Stimulated activated CD4-positive, alpha-beta T cell treated with anti-CD3 and anti-CD28 coated beads, TNF-alpha, amount 100 ng/mL, for 4 hours (primary cell): ENCODE data around the gene INPP5D.
"Not testable (repeated sequence)": the region's sequence is repeated elsewhere in the genome, so short reads cannot be mapped to it uniquely, and the experiment has no call there.

ENCODE experiments used
- DNase-seq, 3 experiments: peaks; one replicate each; pipeline ENCODE4 v3.0.0-alpha.2; 2020; ENCODE audit warnings: low read depth in 3 of 3

INPP5D gene

DNA sequence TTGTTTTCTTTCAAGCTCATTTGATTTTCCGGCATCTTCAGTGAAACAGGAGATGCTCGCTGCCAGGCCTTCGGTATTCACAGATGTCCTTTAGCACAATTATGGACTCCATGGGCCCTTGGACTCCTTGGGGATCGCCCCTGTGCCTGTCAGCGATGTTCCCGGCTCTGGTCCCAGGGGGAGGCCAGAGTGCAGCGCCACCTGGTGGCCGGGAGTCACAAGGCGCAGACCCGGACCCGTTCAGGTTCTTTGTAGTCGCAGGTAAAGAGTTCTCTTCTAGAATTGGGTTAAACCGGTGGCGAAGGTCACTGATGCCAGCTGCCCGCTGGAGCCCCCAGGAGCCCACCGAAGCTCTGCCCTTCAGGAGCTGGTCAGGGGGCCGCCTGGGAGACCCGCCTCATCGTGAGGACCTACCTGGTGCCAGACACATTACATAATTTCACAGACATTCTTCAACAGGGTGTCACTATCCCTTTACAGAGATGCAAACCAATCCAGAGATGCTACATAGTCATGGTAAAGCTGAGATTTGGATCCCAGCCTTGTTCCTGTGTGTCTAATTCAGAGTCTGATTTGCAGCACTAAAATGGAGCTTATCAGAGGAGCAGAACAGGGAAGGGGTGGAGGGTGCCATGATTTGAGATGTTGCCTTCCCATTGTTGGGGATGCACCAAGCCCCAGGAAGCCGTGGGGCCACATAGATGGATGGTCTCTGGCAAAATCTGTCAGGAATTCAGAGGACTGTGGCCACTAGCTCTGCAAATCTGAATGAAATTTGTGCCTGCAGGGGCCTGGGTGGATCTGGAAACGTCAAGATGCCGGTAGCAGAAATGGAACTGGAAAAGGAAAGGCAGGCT, 6.0 kb upstream of the INPP5D start:
- peak; percentile 49 to 66 (median 55) for DNase-seq

DNA sequence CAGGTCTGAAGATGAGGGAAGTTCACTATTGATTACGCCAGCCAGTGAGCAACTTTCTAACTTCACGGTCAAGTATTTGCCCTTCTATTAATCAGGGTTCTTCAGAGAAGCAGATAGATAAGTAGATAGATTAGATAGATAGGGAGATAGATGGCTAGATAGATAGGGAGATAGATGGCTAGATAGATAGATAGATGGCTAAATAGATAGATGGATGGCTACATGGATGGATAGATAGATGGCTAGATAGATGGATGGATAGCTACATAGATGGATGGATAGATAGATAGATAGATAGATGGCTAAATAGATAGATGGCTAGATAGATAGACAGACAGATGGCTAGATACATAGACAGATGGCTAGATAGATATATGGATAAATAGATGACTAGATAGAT, 4.8 kb upstream of the INPP5D start:
- no peak for DNase-seq

DNA sequence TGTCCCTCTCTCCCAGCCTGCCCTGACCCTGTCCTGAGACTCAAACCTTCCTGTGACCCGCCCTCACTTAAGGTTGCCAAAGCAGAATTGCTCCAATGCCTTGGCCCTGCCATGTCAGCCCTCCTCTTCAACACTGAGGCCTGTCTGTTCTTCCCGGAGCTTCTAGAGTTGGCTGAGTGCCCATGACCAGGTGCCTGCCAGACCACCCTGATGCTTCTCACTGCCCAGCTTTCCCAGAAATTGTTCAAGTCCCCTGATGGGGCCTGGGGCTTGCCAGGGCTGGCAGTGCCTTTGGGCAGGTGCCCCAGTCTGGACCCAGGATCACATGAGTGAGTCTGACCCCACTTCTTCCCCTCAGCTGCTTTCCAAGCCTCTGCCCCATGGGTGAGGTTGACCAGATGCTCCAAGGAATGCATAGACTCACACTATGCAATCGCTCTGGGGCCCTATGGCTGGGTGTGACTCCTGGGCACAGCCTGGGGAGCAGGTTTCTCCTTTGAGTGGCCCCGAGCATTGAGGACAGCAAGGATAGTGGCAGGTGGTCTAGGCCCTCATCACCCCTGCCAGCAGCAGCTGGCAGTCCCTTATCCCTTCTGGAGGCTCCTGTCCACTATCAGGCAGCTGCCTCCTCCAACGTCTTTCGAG, 3.1 kb upstream of the INPP5D start:
- no peak for DNase-seq

DNA sequence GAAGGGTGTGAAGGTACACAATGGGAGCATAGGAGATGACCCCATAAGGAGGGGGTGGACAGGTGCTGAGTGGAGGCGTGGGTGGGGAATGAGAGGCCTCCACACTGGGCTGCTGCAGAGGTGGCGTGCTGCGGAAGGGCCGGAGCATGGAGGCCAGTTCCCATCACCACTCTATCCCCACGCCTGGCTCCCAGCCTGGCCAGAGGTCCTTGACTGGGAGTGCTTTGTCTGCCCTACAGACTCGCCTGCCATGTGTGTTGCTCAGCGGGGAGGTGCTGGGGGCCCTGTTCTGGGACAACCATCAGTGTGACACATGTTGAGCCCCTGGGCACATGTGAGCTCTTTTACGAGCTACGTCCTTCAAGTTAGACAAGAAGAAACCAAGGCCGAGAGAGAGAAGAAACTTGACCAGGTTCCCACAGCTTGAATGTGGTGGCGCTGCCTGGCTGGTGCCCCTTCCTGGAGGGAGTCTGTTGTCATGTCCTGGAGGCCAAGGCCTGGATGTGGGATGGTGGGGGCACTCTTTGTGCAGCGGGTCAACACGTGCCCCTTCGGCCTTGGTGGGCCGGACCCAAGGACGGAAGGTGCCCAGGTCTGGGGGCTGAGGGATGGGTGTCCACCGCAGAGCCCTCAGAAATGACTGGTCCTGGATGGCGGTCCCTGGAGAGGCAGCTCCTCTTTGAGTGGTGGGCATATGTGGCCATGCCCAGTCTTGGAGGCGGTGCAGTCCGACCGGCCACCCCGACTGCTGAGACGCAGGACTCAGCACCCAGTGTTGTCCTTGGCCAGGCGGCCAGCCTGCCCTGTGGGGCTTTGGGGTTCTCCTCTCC, 1.2 kb upstream of the INPP5D start:
- DNase-seq: no peak

DNA sequence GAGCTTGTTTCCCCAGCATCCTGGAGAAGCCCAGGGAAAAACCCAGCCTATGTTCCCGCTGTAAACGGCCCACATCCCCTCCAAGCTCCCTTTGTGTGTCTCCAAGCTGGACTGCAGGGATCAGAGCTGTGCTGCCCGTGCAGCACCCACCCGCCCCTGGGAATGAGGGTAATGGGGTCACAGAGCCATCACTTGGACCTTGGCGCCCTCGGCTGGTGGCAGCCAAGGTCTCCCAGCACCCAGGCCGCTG, 670 bp upstream of the INPP5D start:
- no peak for DNase-seq

DNA sequence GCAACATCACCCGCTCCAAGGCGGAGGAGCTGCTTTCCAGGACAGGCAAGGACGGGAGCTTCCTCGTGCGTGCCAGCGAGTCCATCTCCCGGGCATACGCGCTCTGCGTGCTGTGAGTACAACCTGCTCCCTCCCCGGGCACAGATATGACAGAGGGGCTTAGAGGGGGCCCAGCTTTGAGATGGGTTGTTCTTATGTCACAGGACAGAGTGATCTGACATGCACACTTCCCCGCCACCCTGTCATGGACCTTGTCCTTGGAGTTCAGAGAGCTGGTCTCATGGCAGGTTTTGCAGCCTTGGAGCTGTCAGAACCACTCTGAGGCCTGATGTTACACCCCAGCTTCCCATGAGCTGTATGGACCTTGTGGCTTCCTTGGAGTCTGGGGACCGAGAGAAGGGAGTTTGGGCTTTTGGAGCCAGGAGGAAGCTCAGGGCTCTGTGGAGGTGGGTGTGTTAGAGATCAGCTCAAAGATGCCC, 398 bp downstream of the INPP5D start:
- peak in 1 of 3 experiments; percentile 38 for DNase-seq

DNA sequence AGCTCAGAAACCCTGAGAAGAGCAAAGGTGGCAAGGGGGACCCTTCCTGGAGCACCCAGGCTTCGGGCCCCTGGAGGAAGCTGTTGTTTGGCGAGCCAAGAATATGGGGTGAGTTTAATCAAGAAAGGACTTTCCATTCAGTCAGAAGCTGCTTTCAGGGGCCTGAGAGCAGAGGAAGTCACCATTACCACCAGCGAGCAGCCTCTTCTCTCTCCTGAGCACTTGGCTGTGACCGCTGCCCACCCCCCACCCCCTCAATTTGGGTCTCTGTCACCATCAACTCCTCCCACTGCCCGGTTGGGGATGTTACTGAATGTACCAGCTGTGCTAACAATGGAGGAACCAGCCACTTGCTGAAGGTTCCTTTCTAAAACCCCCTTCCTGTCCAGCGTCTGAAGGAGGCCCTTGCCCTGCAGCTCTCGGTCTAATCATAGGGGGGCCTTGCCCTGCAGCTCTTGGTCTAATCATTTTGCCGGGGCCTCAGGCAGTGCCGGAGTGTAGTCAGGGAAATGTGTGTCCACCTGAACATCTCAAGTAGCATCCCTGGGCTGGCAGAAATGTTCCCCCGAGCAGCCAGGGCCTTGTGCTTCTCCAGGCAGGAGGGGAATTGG, 943 bp downstream of the INPP5D start:
- DNase-seq: no peak

DNA sequence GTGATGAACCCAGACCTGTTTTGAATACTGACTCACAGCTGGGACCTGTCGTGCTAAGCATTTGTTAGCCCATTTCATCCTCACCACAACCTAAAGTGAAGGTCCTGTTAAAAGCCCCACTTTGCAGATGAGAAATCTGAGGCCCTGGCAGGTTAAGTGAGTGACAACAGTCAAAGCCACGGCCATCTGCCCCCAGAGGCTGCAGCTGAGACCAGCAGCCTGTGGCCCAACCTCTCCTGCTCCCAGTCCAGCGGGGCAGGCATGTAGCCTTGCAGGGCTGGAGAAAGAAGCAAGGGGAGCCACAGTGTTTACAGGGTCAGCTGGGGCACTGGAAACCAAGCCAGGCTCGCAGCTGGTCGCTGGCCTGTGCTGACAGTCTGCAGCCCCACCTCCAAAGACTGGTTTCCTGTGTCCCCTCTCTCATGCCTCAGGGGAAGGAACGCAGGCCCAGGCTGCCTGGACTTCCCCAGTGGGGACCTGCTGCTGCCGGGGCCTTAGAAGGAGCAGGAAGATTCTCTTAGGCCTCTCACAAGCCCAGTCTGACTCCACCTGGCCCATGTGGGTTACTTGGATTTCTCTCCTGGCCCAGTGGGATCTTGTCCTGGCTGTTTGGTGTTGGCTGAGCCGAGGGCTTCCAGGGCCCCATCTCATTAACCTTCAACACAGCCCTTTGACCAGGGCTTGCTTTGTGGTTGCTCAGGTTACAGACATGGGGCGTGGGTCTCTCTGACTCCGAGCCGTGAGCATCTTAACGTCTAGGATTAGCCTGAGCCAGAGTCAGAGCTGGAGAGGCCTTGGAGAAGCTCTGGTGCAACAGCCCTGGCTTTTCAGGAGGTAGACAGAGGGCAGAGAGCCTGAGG, 1.7 kb downstream of the INPP5D start:
- DNase-seq: no peak

DNA sequence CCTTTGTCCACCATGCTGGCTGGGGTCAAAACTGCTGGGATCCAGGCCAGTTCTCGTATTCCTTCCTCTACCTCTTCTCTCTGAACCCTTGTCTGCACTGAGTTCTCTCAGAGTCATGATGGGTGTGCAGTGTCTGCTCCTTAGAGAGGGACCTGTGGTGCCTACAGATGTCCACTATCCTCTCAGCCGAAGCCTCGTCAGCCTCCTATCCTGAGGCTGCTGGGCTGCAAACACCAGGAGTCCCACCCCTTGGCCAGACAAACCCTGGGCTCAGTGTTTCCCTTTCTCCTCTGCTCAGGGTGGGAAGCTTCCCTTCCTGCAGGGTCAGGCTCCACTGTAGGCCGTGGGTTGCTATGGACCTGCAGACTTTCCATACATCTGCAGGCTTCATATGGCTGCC, 2.3 kb downstream of the INPP5D start:
- DNase-seq: no peak

DNA sequence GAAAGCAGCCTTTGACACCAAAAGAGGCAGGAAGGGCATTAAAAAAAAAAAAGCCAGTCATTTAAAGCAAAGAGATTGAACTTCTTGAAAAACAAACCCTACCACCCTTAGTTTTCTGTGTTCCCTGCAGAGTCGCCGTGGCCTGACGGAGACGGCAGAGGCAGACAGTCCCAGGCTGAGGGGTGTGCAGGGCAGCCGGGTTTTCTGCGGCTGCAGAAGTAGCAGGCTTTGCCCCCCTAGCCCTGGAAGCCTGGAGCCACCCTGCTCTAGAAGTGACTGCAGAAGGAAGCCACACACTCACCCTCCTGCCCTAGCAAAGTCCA, 2.8 kb downstream of the INPP5D start:
- DNase-seq: no peak

DNA sequence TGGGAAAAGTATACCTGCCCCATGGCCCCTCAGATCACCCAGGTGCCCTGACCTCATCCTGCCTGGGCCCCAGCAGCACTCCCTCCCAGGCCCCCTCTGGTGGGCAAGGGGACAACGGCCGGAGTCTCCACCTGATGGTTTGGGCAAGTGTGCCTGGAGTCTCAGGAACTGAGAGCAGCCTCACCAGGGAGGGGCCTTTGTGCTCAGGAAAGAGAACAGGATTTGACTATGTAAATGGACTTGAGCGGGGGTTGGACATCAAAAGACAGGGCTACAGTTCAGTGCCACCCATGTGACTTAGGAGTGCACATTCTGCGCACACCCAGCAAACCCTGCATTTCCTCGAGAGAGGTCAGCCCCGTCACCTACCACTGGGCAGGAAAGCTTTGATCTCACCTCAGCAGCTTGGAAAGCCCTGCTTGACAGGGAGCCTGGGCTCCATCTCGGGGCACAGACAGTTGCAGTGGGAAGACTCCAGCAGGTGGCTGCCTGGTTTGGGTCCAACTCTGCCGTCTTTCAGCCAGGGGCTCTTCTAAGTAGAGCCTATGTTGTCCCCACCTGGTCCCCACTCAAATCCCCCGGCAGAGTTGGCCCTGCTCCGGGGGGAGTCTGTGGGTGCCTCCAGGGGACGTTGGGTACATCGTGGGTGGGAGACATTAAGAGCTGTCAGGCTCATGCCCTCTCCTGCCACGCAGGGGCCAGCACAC, 3.3 kb downstream of the INPP5D start:
- no peak for DNase-seq

DNA sequence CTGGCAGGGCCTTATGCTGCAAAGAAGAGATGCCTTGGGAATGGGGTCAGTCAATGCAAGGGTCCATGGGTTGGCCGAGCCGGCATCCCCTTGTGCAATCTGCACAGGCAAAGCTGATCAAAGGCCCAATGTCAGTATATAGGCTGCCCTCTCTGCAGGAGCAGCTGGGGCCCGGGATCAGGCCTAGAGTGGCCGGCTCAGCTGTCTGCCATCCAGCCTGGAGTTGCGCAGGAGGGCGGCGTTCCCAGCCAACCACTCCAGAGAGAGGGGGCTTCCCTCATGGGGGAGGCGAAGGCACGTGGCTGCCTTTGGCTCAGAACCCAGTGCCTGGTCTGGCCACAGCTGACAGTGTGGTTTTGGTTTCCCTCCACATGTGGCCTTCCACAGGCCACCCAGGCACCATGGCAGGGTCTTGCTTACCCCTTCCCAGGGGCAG, 3.9 kb downstream of the INPP5D start:
- DNase-seq: no peak

DNA sequence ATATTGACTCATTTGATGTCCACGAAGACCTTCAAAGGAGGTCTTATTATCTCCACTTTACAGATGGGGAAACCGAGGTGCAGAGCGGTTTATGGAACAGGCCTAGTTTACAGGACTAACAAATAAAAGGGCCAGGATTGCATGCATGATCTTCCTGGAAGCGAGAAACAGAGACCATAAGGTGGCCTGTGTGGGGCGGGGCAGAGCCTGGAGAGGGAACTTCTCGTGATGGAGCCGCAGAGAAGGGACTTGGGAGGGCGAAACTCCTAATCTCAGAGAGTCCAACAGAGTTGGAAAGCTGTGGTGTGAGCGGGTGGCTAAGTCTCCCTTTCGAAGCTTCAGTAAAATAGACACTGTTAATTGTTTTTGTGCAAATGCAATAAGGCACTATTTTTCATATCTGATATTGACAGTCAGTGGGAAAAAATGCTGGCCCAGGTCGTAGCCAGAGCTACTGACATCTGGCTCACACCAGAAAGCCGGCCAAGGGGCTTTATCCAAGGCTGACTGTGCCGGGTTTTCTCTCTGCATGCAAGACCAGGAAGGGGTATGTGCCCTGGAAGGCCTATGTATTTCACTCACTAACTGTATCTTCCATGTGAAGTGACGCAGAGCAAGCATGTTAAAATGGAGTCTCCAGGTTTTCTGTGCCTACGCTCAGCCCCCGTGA, 4.5 kb downstream of the INPP5D start:
- DNase-seq: no peak

DNA sequence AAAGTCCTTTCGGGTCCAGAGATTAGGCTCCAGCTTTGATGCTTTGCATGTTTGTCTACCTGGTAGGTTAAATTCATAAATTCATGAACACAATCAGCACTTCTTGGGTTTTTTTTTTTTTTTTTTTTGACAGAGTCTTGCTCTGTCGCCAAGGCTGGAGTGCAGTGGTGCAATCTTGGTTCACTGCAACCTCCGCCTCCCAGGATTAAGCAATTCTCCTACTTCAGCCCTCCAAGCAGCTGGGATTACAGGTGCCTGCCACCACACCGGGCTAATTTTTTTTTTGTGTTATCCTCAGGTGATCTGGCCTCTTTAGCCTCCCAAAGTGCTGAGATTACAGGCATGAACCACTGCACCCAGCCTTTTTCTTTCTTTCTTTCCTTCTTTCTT, 5.1 kb downstream of the INPP5D start:
- DNase-seq: not testable (repeated sequence)

DNA sequence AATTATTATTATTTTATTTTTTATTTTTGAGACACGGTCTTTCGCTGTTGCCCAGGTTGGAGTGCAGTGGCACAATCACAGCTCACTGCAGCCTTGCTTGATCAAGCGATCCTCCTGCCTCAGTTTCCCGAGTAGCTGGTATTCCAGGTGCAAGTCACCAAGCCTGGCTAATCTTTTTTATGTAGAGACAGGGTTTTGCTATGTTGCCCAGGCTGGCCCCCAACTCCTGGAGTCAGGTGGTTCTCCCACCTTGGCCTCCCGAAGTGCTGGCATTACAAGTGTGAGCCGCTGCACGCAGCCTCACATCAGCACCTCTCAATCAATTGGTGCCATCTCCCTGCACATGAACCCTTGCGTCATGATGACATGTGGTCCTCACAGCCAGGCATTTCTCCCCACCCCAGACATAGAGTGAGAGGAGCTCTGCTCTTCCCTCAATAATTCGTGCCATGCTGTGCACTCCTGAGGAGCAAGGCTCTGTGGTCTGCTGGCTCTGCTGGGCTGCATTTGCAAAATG, 5.9 kb downstream of the INPP5D start:
- DNase-seq: no peak

DNA sequence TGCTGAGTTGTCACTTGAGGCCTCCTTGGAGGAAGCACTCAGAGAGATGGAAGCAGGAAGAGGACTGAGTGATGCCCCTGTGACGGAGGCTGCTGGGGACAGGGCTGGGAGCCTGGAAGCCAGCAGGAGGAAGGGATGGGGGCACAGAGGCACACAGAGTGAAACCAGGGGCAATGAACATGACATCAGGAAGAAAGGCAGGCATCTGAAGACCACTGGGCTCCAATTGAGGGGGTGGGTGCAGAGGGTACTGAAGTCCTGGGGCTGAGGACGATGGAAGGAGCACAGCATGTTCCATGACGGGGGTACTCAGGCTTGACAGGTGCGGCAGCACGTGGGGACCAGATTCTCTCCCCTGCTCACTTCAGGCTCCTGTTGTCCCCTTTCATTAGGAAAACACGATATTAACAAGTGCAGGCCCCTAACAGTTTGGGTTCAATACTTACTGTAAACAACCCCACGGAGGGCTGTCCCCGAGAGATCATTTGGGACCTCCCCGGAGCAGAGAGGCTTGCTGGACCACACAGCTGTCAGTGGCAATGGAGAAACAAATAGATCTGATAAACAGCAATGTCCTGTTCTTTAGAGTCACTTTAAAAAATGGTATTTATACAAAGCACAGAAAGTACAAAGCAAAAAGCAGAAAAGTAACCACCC, 8.7 kb downstream of the INPP5D start:
- no peak for DNase-seq

DNA sequence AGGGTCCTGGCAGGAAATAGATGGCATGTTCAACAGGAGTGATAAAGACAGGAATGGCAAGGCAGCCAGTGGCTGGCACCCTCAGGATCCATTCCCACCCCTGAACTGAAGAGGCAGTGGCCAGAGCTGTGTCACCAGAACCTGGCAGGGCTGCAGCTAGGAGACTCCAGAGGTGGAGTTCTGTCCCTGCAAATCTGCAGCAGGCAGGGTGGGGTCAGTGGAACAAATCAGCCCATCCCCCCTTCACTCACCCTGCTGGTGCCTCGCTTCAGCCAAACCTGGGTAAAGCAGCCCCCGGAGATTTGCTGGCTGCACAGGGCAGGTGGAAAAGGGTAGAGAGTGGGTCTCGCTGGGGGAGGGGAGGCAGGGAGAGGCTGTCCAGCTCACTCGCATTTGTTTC, 12.7 kb downstream of the INPP5D start:
- DNase-seq: no peak

DNA sequence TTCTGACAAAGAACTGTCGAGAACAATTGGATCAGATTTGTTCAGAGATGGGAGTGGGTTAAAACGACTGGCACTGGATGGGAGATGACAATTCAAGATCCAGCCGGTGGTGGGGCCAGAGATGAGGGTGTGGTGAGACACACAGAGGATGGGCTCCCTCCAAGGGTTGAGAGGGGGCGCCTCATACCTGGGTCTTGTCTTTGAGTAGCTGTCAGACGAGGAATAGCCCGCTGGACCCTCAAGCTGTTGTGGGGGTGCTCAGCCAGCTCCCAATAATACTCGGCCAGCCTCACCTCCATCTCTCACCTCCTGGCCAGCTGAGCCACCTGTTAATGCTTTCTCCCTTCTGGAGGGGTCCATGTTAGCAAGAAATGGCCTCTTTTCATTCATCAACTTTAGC, 14.0 kb downstream of the INPP5D start:
- DNase-seq: no peak

DNA sequence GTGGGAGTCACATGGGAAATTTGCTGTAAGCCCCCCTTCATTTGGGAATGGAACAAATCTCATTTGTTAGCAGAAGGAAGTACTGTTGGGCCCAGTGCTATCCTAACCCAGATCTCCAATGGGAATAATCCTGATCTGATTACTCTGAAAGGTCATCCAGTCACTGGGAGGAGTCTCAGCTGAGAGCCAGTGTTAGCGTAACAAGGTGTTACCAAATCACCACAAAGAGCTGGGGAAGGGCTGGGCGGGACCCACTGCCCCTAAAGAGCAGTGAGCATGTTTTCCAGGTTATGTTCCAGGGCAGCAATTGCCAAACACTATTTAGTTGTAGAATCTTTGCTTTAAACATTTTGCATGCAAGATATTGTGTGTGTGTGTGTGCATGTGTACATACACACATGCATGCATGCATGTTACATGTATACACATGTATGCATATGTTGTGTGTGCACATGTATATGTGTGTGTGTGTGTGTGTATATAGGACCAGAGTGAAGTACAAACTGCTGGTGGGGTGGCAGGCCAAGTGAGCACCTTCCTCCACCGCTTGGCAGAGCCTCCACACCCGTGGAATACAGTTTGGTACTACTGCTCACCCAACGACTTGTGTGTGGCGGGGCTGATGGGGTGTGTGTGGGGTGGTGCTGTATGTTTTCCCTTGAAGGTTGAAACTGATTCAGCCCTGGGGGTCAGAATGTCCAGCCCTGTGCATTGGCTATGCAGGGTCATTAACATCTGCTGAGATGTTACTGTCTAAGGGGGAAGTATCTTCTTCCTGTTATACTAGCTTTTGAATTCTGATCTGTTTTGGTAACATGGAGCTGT, 15.2 kb downstream of the INPP5D start:
- DNase-seq: no peak
